GM15510 (cell line): ENCODE results near the gene FXR2.

Source experiments
- POLR2A ChIP-seq: IDR thresholded peaks from 3 replicates; pipeline ENCODE4 v1.6.1; 2011; ENCODE audit warnings: borderline replicate concordance; ENCODE audit not compliant: insufficient read length; ENCODE audit errors: extremely low read depth

The FXR2 gene

DNA sequence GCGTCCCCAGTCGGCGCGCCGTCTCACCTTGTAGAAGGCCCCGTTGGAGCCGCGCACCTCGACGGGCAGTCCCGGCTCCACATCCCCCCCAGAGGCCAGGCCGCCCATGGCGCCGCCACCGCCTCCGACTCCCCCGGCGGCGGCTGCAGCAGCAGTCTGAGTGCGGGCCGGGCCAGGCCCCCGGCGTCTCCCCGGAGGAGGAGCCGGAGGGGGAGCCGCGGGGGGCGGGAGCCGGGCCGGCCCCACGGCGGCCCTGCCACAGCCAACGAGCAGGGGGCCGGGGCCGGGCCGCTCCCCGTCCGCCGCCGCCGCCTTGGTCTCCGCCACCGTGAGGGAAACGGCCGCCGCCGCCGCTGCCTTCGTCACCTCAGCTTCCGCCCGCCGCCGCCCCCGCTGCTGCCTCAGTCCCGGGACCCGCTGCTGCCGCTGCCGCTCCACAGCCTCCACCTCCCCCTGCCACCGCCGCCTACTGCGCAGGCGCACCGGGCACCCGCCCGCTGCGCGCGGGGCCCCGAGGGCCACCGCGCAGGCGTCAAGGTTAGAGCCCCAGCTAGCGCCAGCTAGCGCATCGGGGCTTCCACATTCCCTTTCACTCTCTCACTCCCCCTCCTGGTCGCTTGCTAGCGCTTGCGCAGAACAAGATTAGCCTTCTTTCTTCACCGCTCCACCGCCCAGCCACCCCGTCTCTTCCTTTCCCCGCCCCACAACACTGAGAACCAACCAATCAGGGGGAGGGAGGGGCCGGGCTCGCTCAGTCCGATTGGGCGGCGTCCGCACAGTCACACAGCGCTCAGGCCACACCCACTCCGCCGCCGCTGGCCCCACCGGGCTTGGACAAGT lies at the start of gene FXR2:
TSS of gene FXR2 (minus strand) at position 473 of the 840 bp plus-strand sequence. CDS start at position 108, 365 bp downstream.
- TF ChIP-seq POLR2A: peak; percentile 73

- no peak for TF ChIP-seq POLR2A
Observed at GRCh38 chr17:7656958-7657609, 42.4 kb upstream of the FXR2 start.

DNA sequence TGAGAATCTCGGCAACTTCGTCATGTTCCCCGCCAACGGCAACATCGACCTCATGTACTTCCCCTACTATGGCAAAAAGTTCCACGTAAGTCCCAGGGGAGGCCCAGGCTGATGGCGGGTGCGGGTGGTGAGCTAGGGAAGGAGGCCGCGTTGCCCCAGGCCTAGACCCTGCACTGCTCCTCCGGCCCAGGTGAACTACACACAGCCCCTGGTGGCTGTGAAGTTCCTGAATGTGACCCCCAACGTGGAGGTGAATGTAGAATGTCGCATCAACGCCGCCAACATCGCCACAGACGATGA lies 40.8 kb upstream of the FXR2 start:
- no peak for TF ChIP-seq POLR2A

GRCh38 chr17:7654832-7655540 lies 40.3 kb upstream of the FXR2 start:
- no peak for TF ChIP-seq POLR2A

DNA sequence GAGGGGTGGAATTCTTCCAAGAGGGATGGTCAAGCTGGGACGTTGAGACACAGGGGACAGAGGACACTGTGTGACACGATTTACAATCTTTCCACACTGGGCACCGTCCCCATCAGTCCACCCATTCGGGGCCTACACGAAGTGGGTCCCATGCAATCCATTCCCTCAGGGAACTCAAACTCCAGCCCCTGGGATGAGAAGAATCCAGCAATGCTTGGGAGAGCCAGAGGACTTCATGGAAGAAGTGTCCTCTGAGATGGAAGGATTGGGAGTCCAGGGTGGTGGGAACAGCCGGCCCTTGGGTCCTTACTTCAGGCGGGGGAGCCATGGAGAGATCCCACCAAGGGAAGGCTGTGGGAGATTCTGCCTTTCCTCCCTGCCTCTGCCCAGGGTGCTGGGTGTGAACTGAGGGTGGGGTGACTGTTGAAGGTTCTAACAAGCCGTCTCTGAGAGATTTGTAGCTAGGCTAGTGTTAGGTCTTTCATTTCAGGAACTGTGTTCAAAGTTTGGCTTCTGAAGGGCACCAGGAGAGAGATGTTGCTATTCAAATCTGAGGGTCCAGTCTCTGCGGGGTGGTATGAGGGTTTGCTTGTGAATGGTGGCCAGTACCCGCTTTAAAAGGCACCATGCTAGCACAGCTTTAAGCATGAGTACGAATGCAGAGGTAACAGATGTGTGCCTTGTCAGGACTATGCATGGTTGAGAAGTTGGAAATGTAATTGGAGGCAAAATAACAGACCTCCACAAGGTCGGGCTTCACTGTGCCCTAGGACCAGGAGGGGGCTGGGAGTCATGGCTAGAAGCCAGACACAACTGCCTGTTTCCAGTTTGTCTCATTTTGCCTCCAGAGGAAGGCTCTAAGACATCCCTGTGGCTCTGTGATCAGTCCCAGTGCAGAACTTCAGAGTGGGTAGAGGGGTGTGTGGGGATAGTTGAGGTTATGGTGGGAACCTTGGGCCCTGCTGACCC lies 38.0 kb upstream of the FXR2 start:
- TF ChIP-seq POLR2A: no peak

DNA sequence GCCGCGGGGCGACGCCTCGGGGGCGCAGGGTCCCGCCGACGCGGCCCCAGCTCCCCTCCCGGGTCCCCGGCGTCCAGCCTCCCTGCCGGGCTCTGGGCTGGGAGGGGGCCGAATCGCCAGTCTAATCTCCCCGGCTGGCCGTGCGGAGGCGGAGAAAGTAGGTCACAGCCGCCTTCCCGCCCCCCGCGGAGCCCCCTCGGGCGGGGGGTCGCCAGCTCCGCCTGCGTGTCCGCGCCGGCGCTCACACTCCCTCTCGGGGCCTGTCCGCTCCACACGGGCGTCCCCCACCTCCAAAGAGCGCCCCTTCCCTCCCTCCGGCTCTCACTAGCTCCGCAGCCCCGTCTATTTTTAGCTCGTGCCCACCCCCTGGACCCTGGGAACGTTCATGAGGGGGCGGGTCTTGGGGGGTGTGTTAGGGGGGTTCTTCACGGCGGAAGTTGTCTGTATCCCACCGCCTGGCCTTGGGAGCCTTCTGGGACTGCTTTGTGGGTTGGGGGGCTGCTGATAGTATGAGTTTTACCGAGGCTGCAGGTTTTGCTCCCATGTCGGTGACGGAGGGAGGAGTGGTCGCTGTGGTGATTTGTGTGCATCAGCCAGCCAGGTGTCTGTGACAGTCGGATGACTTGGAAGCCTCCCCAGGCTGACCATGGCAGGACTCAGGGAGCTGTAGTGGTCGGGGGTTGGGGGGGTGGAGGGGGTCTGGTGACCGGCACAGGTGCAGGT lies 37.1 kb upstream of the FXR2 start:
- TF ChIP-seq POLR2A: no peak

- TF ChIP-seq POLR2A: no peak
Observed at GRCh38 chr17:7651097-7651664, 36.5 kb upstream of the FXR2 start.

GRCh38 chr17:7650509-7651096 lies 35.9 kb upstream of the FXR2 start, which contains the start of gene ATP1B2:
Gene ATP1B2 (plus strand): TSS chr17:7650926. CDS start chr17:7651519, 593 bp downstream.
- no peak for TF ChIP-seq POLR2A

DNA sequence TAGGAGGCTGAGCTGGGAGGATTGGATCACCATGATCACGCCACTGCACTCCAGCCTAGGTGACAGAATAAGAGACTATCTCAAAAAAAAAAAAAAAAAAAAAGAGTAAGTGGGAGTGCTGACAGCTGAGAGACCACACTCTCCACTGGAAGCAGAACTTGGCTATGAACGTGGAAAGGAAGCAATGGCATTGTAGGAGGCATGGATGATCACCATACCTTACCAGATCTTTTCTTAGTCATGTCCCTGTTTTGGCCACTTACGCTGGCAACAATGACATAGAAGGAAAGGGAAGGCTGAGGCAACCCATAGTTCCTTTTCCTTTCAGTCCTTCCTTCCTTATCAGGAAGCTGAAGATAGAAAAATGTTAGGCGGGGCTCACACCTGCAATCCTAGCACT lies 32.3 kb upstream of the FXR2 start:
- TF ChIP-seq POLR2A: no peak

DNA sequence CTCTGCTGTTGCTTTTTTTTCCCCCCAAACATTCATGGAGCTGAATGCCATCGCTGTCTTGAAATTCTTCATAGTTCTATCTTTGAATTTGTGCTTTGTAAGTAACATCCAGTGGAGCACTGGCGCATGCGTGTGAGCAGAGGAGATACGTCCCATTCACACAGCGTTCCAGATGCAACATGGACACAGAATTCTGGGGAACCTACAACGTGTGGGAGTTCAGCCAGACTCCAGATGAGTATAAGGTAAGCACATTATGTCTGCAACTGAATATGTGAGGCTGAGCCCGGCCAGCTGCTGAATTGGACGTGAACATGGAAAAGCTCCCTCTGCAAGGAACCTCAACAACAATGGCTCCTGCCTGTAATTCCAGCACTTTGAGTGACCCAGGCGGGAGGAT lies 31.8 kb upstream of the FXR2 start:
- no peak for TF ChIP-seq POLR2A

DNA sequence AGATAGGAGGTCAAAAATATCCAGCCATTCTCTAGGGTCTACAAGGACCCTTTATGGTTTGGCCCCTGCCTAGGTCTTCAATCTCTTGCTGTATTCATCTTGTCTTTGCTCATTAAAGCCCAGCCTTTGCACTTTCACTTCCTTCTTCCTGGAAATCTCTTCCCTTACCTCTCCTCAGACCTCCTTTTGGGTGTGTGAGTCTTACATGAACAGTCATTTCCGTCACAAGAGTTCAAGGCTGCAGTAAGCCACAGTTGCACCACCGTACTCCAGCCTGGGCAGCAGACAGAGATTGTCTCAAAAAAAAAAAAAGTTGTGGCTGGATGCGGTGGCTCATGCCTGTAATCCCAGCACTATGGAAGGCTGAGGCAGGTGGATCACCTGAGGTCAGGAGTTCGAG lies 30.1 kb upstream of the FXR2 start:
- no peak for TF ChIP-seq POLR2A

GRCh38 chr17:7640783-7641182 lies 26.1 kb upstream of the FXR2 start:
- TF ChIP-seq POLR2A: no peak

- TF ChIP-seq POLR2A: no peak
Observed at GRCh38 chr17:7636163-7636562, 21.5 kb upstream of the FXR2 start.
